T-cell (primary cell): Measurements from ENCODE around the gene PTGER2. TPM values are rescaled to one million over a fixed set of nuclear protein-coding genes. Genes with fewer than 3 reads are reported as not detected.

Source experiments
- ATAC-seq, 4 experiments: fragments of 200-7000 bp in 3 of 4; fragments of 150-1000 bp in 1 of 4; cut with Tn5 transposase; replicated peaks in 1 of 4; 1 replicate in 3 of 4; 2 replicates in 1 of 4; pipeline ENCODE4 v1.10.0; 2021; ENCODE audit warnings: moderate library complexity in 3 of 4, mild to moderate bottlenecking in 2 of 4, moderate number of reproducible peaks in 1 of 4
- CTCF ChIA-PET, 2 donors: fragments of 300-600 bp; sonication (Branson Sonifier 250); formaldehyde crosslinking; loops; one replicate each; lab custom pipeline; 2022; ENCODE audit warnings: antibody characterized with exemption in 2 of 2; lab: Charles Lee
- POLR2A ChIA-PET, 2 donors: fragments of 300-600 bp; sonication (Branson Sonifier 250); formaldehyde crosslinking; loops; one replicate each; lab custom pipeline; 2022; ENCODE audit warnings: antibody characterized with exemption in 2 of 2; lab: Charles Lee
- DNase-seq, 35 experiments: peaks; one replicate each; pipeline versions ENCODE4 v3.0.0 to v3.0.0-alpha.2; 2013 to 2023
- H3K27ac ChIP-seq: one replicate; pipeline ENCODE4 v1.5.1; 2013; ENCODE audit warnings: low read length
- H3K27me3 ChIP-seq, 2 experiments: replicated peaks in 1 of 2; 1 replicate in 1 of 2; 2 replicates in 1 of 2; pipeline versions ENCODE4 v1.6.1 to v1.7.0; 2013; ENCODE audit warnings: low read length in 1 of 2, mixed read lengths in 1 of 2; ENCODE audit not compliant: control insufficient read depth in 2 of 2, insufficient read depth in 2 of 2; ENCODE audit errors: extremely low read depth in 1 of 2
- H3K36me3 ChIP-seq, 2 donors: 1 replicate in 1 of 2; 2 replicates in 1 of 2; pipeline versions ENCODE4 v1.6.1 to v1.7.0; 2013; ENCODE audit warnings: low read length in 1 of 2; ENCODE audit not compliant: control insufficient read depth in 2 of 2, insufficient read depth in 1 of 2; ENCODE audit errors: extremely low read depth in 1 of 2
- H3K4me1 ChIP-seq, 2 experiments: 1 replicate in 1 of 2; 2 replicates in 1 of 2; pipeline versions ENCODE4 v1.6.1 to v1.7.0; 2013; ENCODE audit warnings: low read length in 2 of 2, mixed read lengths in 1 of 2; ENCODE audit not compliant: insufficient read depth in 2 of 2, control insufficient read depth in 1 of 2; ENCODE audit errors: extremely low read depth in 1 of 2
- H3K4me3 ChIP-seq, 2 donors: 1 replicate in 1 of 2; 2 replicates in 1 of 2; pipeline versions ENCODE4 v1.5.1 to v1.7.0; 2013; ENCODE audit warnings: mild to moderate bottlenecking in 2 of 2, low read length in 1 of 2, moderate library complexity in 1 of 2; ENCODE audit not compliant: control insufficient read depth in 1 of 2; ENCODE audit errors: extremely low read depth in 1 of 2
- H3K9me3 ChIP-seq: 2 replicates; pipeline ENCODE4 v1.7.0; 2013
- H3K27ac Mint-ChIP-seq, 2 donors: one replicate each; pipeline ENCODE4 v1.8.0; 2020 to 2021; ENCODE audit warnings: mild to moderate bottlenecking in 2 of 2, mixed read lengths in 2 of 2
- H3K27me3 Mint-ChIP-seq, 2 donors: one replicate each; pipeline ENCODE4 v1.8.0; 2021 to 2022; ENCODE audit warnings: mixed read lengths in 2 of 2
- H3K36me3 Mint-ChIP-seq: one replicate; pipeline ENCODE4 v1.8.0; 2021; ENCODE audit warnings: mixed read lengths
- H3K4me1 Mint-ChIP-seq, 3 donors: one replicate each; pipeline ENCODE4 v1.8.0; 2020 to 2022; ENCODE audit warnings: mixed read lengths in 3 of 3, mild to moderate bottlenecking in 1 of 3
- H3K4me3 Mint-ChIP-seq, 3 donors: one replicate each; pipeline ENCODE4 v1.8.0; 2020 to 2022; ENCODE audit warnings: mild to moderate bottlenecking in 3 of 3, mixed read lengths in 3 of 3, moderate library complexity in 3 of 3
- H3K9me3 Mint-ChIP-seq, 3 donors: one replicate each; pipeline ENCODE4 v1.8.0; 2020 to 2022; ENCODE audit warnings: mixed read lengths in 3 of 3
- WGBS: methylation state at CpG from one replicate; pipeline ENCODE4 v1.1.5; 2013; ENCODE audit warnings: missing lambda C conversion rate; ENCODE audit not compliant: insufficient coverage; 5-methylcytosine and 5-hydroxymethylcytosine counted together
- total RNA-seq, 35 experiments: library from RNA in 6 of 35; stranded (reverse) in 6 of 35; fragments of 120-200 nt in 1 of 35; gene quantifications; one replicate each; pipeline versions ENCODE4 v1.2.1 to v1.2.4 and lab custom pipeline; 2013 to 2026

PTGER2 gene
- total RNA-seq, 5 donors from 2014 or later (not counting 1 experiment from before 2014, with no cell fraction given) = 38.8 to 68.0 (median 54.7) TPM

- Mint-ChIP-seq H3K27me3 (no peaks in the 10 kb centered on the region), H3K27ac (peak overlapping the region; percentile 98), H3K36me3 (no peaks in the 10 kb centered on the region), H3K9me3 (no peaks in the 10 kb centered on the region), H3K4me3 (no peak overlapping the region), H3K4me1 (peaks cover 61 to 71% (median 65%) of the 10 kb centered on the region in 3 donors)
- peak overlapping the region; percentile 70 for H3K27ac ChIP-seq
- DNase-seq (no peak), ATAC-seq (no peak)
- no peaks in the 10 kb centered on the region for H3K27me3 ChIP-seq
- ChIA-PET POLR2A (interaction anchor here (0.6 to 1.4 kb wide), 2 partner anchors 29 to 468 kb away, joined by 3 to 7 read pairs; no protein-coding TSS in a partner anchor), CTCF (interaction anchor here in 1 of 2 donors (1.2 kb wide), 1 partner anchor 50 kb away, joined by 3 read pairs; no protein-coding TSS in a partner anchor)
- peaks cover 33 to 38% of the 10 kb centered on the region in 2 experiments for H3K4me1 ChIP-seq
- H3K36me3 ChIP-seq = no peaks in the 10 kb centered on the region
- 20% methylated on average over 1 of the region's 3 CpGs for WGBS
- H3K9me3 ChIP-seq = no peaks in the 10 kb centered on the region
- H3K4me3 ChIP-seq = no peak overlapping the region
Measured at GRCh38 chr14:52350445-52350844, 36.3 kb downstream of the PTGER2 start.

- Mint-ChIP-seq H3K36me3 (no peaks in the 10 kb centered on the region), H3K4me3 (peak overlapping the region; percentile 29 to 80 (median 61)), H3K27me3 (no peaks in the 10 kb centered on the region), H3K4me1 (peaks cover 68 to 79% (median 73%) of the 10 kb centered on the region in 3 donors), H3K9me3 (peaks cover 0 to 3% (median 0%) of the 10 kb centered on the region in 3 donors), H3K27ac (peak overlapping the region; percentile 98)
- no peaks in the 10 kb centered on the region for H3K9me3 ChIP-seq
- peak overlapping the region in 1 of 2 donors; percentile 9 for H3K4me3 ChIP-seq
- WGBS = 80% methylated on average over 2 of the region's 7 CpGs
- ChIA-PET CTCF (interaction anchor here in 1 of 2 donors (1.2 kb wide), 1 partner anchor 51 kb away, joined by 3 read pairs; no protein-coding TSS in a partner anchor), POLR2A (interaction anchor here (0.6 to 1.4 kb wide), 2 partner anchors 30 to 469 kb away, joined by 3 to 7 read pairs; no protein-coding TSS in a partner anchor)
- no peaks in the 10 kb centered on the region for H3K27me3 ChIP-seq
- H3K27ac ChIP-seq = peak overlapping the region; percentile 70
- DNase-seq (peak in 2 of 35 experiments; percentile 1 to 23), ATAC-seq (peak; percentile 39 to 69 (median 46))
- H3K36me3 ChIP-seq = no peaks in the 10 kb centered on the region
- peaks cover 33 to 42% of the 10 kb centered on the region in 2 experiments for H3K4me1 ChIP-seq
Measured at GRCh38 chr14:52351233-52352060, 37.3 kb downstream of the PTGER2 start.

- no peaks in the 10 kb centered on the region for H3K36me3 Mint-ChIP-seq
- no peaks in the 10 kb centered on the region for H3K27me3 Mint-ChIP-seq
- ATAC-seq = peak; percentile 85 to 90 (median 89)
- peak overlapping the region; percentile 98 for H3K27ac Mint-ChIP-seq
- CTCF ChIA-PET = no interaction called here
- Histone ChIP-seq H3K4me3 (peak overlapping the region in 1 of 2 donors; percentile 9), H3K9me3 (no peaks in the 10 kb centered on the region), H3K27me3 (no peaks in the 10 kb centered on the region), H3K36me3 (no peaks in the 10 kb centered on the region), H3K4me1 (peaks cover 33 to 42% of the 10 kb centered on the region in 2 experiments), H3K27ac (peak overlapping the region; percentile 70)
- peaks cover 0 to 3% (median 0%) of the 10 kb centered on the region in 3 donors for H3K9me3 Mint-ChIP-seq
- POLR2A ChIA-PET = no interaction called here
- H3K4me1 Mint-ChIP-seq = peaks cover 68 to 78% (median 73%) of the 10 kb centered on the region in 3 donors
- peak in 23 of 35 experiments; percentile 2 to 58 (median 22) for DNase-seq
- WGBS = 0% methylated on average over 3 of the region's 3 CpGs
- peak overlapping the region; percentile 29 to 80 (median 61) for H3K4me3 Mint-ChIP-seq
Measured at GRCh38 chr14:52352061-52352491, 38.0 kb downstream of the PTGER2 start.

- no peaks in the 10 kb centered on the region for H3K36me3 ChIP-seq
- ChIA-PET CTCF (interaction anchor here in 1 of 2 donors (0.6 kb wide), 1 partner anchor 790 kb away, joined by 3 read pairs; no protein-coding TSS in a partner anchor), POLR2A (no interaction called here)
- DNase-seq (peak in 1 of 35 experiments; percentile 27), ATAC-seq (peak; percentile 42 to 64 (median 61))
- H3K4me1 ChIP-seq = peaks cover 33 to 42% of the 10 kb centered on the region in 2 experiments
- Mint-ChIP-seq H3K27ac (peak overlapping the region; percentile 98), H3K4me3 (peak overlapping the region; percentile 29 to 80 (median 61)), H3K4me1 (peaks cover 68 to 77% (median 73%) of the 10 kb centered on the region in 3 donors), H3K27me3 (no peaks in the 10 kb centered on the region), H3K9me3 (peaks cover 0 to 3% (median 0%) of the 10 kb centered on the region in 3 donors), H3K36me3 (no peaks in the 10 kb centered on the region)
- peak overlapping the region; percentile 70 for H3K27ac ChIP-seq
- H3K4me3 ChIP-seq = no peak overlapping the region
- no peaks in the 10 kb centered on the region for H3K9me3 ChIP-seq
- WGBS = 0% methylated on average over 1 of the region's 4 CpGs
- no peaks in the 10 kb centered on the region for H3K27me3 ChIP-seq
Measured at GRCh38 chr14:52352569-52352968, 38.5 kb downstream of the PTGER2 start.

GRCh38 chr14:52354242-52354641 lies 40.1 kb downstream of the PTGER2 start:
- POLR2A ChIA-PET = no interaction called here
- peak overlapping the region; percentile 70 for H3K27ac ChIP-seq
- H3K36me3 Mint-ChIP-seq = no peaks in the 10 kb centered on the region

GRCh38 chr14:52355016-52355431 lies 40.9 kb downstream of the PTGER2 start:
- no peak for DNase-seq
- no peaks in the 10 kb centered on the region for H3K36me3 ChIP-seq
- no peak overlapping the region for H3K27ac ChIP-seq
- peaks cover 0 to 3% (median 0%) of the 10 kb centered on the region in 3 donors for H3K9me3 Mint-ChIP-seq
- ChIA-PET POLR2A (no interaction called here), CTCF (no interaction called here)
- H3K27ac Mint-ChIP-seq = peak overlapping the region; percentile 82 to 84
- no peaks in the 10 kb centered on the region for H3K9me3 ChIP-seq
- H3K27me3 Mint-ChIP-seq = no peaks in the 10 kb centered on the region
- no CpG with 5 or more reads among the region's 2 CpGs for WGBS
- peaks cover 33 to 38% of the 10 kb centered on the region in 2 experiments for H3K4me1 ChIP-seq
- no peaks in the 10 kb centered on the region for H3K27me3 ChIP-seq
- H3K4me1 Mint-ChIP-seq = peaks cover 59 to 61% (median 60%) of the 10 kb centered on the region in 3 donors
- no peak overlapping the region for H3K4me3 ChIP-seq
- peak overlapping the region in 1 of 3 donors; percentile 35 for H3K4me3 Mint-ChIP-seq
- ATAC-seq = no peak
- no peaks in the 10 kb centered on the region for H3K36me3 Mint-ChIP-seq

More at GRCh38 chr14:52354242-52354641, 40.1 kb downstream of the PTGER2 start:
- H3K4me1 ChIP-seq = peaks cover 33 to 42% of the 10 kb centered on the region in 2 experiments
- Mint-ChIP-seq H3K9me3 (peaks cover 0 to 3% (median 0%) of the 10 kb centered on the region in 3 donors), H3K4me1 (peaks cover 65 to 68% (median 66%) of the 10 kb centered on the region in 3 donors), H3K27me3 (no peaks in the 10 kb centered on the region), H3K27ac (peak overlapping the region; percentile 12 to 84), H3K4me3 (peak overlapping the region in 1 of 3 donors; percentile 35)
- H3K9me3 ChIP-seq = no peaks in the 10 kb centered on the region
- CTCF ChIA-PET = no interaction called here
- H3K36me3 ChIP-seq = no peaks in the 10 kb centered on the region
- DNase-seq (no peak), ATAC-seq (no peak)
- H3K27me3 ChIP-seq = no peaks in the 10 kb centered on the region
- H3K4me3 ChIP-seq = no peak overlapping the region
